ENCODE data around the gene EZR. TPM values are rescaled to one million over a fixed set of nuclear protein-coding genes. Genes with fewer than 3 reads are reported as not detected.

EZR gene
- total and polyA plus RNA-seq, 2 of the 13 experiments (the other 11 are each of a cell fraction or from before 2014, with no cell fraction given) = 34.7 to 60.3 TPM

DNA sequence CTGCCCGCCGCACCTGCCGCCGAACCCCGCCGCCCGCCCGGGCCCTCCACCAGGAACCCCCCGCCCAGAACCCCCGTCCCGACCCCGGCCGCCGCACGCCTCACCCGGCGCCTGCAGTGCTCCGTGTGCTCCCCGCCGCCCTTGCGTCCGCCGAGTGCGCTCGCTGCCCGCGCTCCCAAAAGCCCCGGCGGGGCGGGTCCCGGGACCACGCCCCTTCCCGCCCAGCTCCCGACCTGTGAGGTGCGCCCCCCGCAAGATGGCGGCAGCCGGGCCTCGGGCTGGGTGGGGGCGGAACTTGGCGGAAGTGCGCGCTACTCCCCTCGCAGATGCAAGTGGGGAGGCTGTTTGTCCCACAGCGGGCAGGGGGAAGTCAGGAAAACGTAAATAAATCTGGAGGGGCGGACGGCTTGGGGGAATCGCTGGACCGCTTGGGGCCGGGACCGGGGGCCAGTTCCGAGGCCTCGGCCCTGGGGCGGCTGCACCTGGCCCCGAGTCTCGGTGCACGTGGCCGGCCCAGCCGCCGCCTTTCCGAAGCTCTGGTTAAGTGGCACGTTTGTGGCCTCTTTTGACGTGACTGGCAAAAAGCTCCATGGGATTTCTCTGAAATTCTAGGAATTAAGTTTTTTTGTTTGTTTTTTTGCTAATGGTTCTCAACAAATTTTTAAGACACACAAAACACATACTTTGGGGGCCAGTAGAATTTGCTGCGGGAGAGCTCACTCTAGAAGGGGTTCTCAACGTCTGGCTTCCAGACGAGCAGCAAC lies at the start of gene EZR (continued):
- peak; percentile 92; the same call in 1 of the 2 replicates for TF ChIP-seq ZNF276 (CRISPR knock-in tag; IDR thresholded peaks at IDR 0.05; ENCODE audit: low read depth)
- 0 out of 2 replicates have a peak, but pooled peaks have one; percentile 47 for TF ChIP-seq SRY (CRISPR knock-in tag; IDR thresholded peaks at IDR 0.05)
- peak; percentile 79 for TF ChIP-seq ZNF777 (CRISPR knock-in tag; IDR thresholded peaks at IDR 0.05)
- TF ChIP-seq PLSCR1 (CRISPR knock-in tag; IDR thresholded peaks at IDR 0.05; ENCODE audit: borderline replicate concordance) = no peak
- TF ChIP-seq TP53 (CRISPR knock-in tag; conservative IDR thresholded peaks at IDR 0.05) = no peak
- TF ChIP-seq ZNF605 (CRISPR knock-in tag; IDR thresholded peaks at IDR 0.05) = peak; percentile 86
- TF ChIP-seq ZBTB8A (CRISPR knock-in tag; IDR thresholded peaks at IDR 0.05; ENCODE audit: borderline replicate concordance, low read depth) = peak; percentile 50; the same call in 1 of the 2 replicates
- peak; percentile 46; the same call in 1 of the 2 replicates for TF ChIP-seq ATF2 (CRISPR knock-in tag; IDR thresholded peaks at IDR 0.05)
- TF ChIP-seq MBD4 (IDR thresholded peaks at IDR 0.05; ENCODE audit: borderline replicate concordance, low read length) = no peak
- TF ChIP-seq ZNF484 (CRISPR knock-in tag; IDR thresholded peaks at IDR 0.05; ENCODE audit: borderline replicate concordance, low read depth) = 0 out of 2 replicates have a peak, but pooled peaks have one; percentile 67
- no peak for TF ChIP-seq FOXP1 (IDR thresholded peaks at IDR 0.05)
- no peak for TF ChIP-seq FOXP1 (CRISPR knock-in tag; IDR thresholded peaks at IDR 0.05)
- TF ChIP-seq HIVEP1 (CRISPR knock-in tag; IDR thresholded peaks at IDR 0.05) = peak; percentile 66; the same call in 1 of the 2 replicates
- TF ChIP-seq ZNF225 (CRISPR knock-in tag; IDR thresholded peaks at IDR 0.05) = peak; percentile 82
- no peak for TF ChIP-seq REST (IDR thresholded peaks at IDR 0.05; ENCODE audit: borderline replicate concordance in 1 of 2, low read depth in 1 of 2, low read length in 2 of 2)
- TF ChIP-seq KMT2A (CRISPR knock-in tag; IDR thresholded peaks at IDR 0.05) = peak; percentile 53; the same call in 1 of the 2 replicates
- no peak for TF ChIP-seq MZF1 (CRISPR knock-in tag; IDR thresholded peaks at IDR 0.05; ENCODE audit: borderline replicate concordance)
- TF ChIP-seq ZNF44 (CRISPR knock-in tag; IDR thresholded peaks at IDR 0.05) = peak; percentile 89
- TF ChIP-seq NCOA2 (CRISPR knock-in tag; IDR thresholded peaks at IDR 0.05) = peak; percentile 44; the same call in 1 of the 2 replicates
